DMS153 treated with DMSO at 0.1 percent for 48 hours (cell line): ENCODE measurements around the gene PPEF2.

Experiments
- DNase-seq: peaks from one replicate; lab custom pipeline; 2025; ENCODE audit not compliant: unreplicated experiment; lab: John Stamatoyannopoulos, UW

PPEF2 gene

GRCh38 chr4:75898536-75898935, 3.7 kb downstream of the PPEF2 start:
- no peak for DNase-seq

- peak; percentile 6 for DNase-seq
Measured at GRCh38 chr4:75895744-75896314, 6.4 kb downstream of the PPEF2 start.

GRCh38 chr4:75892508-75892907, 9.7 kb downstream of the PPEF2 start:
- no peak for DNase-seq

- no peak for DNase-seq
Measured at GRCh38 chr4:75891611-75892010, 10.6 kb downstream of the PPEF2 start.

DNA sequence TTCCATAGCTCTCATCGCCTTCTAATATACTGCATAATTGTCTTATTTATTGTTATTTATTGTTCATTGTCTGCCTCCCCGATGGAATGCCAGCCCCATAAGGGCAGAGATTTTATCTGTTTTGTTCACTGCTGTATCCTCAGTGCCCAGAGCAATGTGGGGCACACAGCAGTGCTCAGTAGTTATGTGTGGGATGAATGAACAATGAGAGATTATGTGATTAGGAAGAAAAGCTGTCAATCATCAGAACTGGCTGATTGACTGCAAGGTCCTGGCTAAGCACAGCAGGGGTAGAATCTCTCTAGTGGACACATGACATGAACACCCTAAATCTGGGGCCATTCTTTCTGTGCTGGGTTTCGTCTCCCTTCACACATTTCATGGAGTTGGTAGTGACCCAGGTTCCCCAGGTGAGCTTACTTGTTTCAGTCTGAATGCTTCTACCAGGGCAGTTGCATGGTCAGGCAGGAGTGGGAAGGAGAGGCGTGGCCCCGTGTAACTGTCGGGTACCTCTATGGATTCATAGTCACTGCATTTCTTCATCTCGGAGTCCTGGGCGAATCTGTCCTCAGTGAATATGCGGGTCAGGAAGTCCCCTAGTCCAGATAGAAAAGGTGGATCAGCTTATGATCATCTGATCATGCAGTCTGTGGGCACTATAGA, 12.6 kb downstream of the PPEF2 start:
- no peak for DNase-seq

DNA sequence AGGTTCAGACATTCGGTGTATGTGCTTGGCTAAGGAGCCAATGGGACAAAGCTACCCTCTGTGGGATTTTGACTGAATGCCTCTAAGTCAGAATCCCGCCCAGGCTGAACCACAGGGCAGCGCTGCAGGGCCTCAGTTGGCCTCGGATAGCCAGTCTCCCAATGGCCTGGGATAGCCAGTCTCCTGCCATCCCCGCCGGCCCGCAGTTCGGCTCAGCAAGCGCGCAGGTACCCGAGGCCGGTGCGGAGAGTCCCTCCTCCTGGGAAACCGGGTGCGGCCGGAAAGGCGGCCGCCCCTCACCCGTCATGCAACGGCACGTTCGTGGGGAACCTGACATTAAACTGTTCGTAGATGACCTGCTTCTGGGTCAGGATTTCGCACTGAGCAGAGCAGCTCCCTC, 16.1 kb downstream of the PPEF2 start:
- DNase-seq, result no peak

- no peak for DNase-seq
Measured at GRCh38 chr4:75881476-75881875, 20.8 kb downstream of the PPEF2 start.

DNA sequence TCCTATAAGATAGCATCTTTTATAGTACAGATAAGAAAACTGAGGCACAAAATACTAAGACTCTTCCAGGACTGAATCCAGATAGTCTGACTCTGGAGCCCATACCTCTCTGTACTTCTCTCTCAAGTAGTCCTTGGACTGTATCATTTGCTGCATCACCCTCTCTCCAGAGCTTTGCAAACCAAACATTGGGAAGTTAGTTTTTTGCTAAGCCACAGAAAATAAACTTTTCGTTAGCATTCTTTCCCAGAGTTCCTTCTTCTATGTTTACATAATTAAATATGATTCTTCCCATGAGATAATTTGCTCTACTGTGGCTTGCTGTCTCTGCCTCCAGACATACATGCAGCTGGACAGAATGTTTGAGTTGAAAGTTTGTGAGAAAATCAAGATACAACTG, 22.0 kb downstream of the PPEF2 start:
- DNase-seq, result no peak

- DNase-seq, result no peak
Measured at GRCh38 chr4:75878246-75878756, 24.0 kb downstream of the PPEF2 start.

DNA sequence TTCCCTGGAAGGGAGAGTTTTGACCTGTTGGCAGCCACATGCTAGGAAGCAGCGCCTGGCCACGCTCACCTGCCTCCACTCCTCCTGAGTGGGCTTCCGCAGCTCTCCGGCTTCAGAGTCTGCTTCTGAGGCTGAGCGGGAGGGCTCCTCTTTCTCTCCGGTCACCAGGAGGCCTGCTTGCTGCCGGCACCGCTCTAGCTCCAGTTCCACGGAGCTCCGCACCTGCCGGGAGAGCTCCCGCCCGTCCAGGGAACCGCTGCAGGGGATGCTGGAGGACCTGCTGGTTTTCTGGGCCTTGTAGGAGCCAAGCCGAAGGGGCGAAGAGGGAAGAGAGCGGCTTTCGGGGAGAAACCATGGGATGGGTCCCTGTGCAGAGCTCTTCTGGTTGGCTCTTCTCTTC, 26.0 kb downstream of the PPEF2 start:
- DNase-seq, result no peak

GRCh38 chr4:75869100-75869499, 33.2 kb downstream of the PPEF2 start:
- no peak for DNase-seq

- DNase-seq, result no peak
Measured at GRCh38 chr4:75867130-75867529, 35.1 kb downstream of the PPEF2 start.

DNA sequence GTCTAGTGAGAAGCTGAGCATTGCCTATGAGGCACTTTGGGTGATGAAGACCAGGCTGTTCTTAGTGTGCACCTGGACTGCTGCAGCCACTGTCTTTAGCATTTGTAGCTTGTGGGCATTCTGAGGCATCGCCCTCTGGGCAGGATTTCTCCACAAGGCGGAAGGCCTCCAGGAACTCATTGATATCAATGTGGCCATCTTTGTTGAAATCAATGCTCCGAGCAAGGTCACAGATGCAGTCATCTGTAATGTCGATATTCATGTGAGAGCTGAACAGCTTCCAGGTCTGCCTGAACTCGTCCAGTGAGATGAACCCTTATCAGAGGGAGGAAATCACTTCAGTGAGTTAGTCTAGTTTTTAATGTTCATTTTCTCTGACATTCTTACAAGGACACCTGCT, 41.6 kb downstream of the PPEF2 start:
- no peak for DNase-seq

DNA sequence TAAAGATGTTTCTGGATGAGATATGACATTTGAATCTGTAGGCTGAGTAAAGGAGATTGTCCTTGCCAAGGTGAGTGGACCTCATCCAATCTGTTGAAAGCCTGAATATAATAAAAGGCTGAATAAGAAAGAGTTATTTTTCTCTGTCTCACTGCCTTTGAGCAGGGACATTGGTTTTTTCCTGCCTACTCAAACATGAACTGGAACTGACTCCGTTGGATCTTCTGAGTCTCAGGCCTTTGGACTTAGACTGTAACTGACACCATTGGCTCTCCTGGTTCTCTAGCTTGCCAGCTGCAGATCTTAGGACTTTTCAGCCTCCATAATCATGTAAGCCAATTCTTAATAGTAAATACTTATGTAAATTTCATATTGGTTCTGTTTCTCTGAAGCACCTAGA, 43.5 kb downstream of the PPEF2 start:
- DNase-seq, result no peak

- DNase-seq, result no peak
Measured at GRCh38 chr4:75849461-75849860, 52.8 kb downstream of the PPEF2 start.

DNA sequence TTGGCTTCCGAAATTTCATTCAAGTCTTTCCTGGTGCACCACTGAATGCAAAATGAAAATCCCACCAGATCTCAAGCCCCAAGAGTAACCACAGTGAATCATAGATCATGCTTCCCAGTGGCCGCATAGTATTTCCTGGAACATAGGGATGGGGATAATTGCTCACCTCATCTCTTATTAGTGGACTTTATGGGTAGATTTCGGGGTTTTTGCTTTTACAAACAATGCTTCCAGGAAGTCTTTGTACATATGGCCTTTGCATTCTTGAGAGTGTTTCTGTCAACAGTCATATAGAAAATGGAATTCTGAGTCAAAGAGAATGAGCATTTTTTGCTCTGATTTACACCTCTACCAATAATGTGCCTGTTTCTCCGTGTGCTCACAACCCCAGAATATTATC, 53.4 kb downstream of the PPEF2 start:
- DNase-seq, result no peak

DNA sequence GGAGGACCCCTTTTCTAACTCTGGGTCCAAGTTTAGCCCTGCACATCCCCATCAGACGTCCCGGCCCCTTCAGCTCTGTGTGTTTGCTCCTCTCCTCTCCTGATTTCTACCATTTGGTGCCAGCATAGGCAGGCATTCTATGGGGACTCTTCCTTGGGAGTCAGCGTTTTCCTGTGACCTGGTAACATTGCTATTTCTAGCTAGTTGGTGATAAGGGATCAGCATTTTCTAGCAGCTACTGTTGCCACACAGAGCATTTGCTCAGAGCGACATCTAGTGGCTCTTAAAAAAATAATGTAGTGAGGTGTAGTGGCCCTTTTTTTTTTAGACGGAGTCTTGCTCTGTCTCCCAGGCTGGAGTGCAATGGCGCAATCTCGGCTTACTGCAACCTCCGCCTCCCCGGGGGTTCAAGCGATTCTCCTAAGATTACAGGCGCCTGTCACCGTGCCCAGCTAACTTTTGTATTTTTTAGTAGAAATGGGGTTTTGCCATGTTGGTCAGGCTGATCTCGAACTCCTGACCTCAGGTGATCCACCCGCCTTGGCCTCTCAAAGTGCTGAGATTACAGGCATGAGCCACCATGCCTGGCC, 54.0 kb downstream of the PPEF2 start:
- DNase-seq, result peak; percentile 74

- no peak for DNase-seq
Measured at GRCh38 chr4:75845992-75846391, 56.3 kb downstream of the PPEF2 start.

- no peak for DNase-seq
Measured at GRCh38 chr4:75844151-75844662, 58.0 kb downstream of the PPEF2 start.

DNA sequence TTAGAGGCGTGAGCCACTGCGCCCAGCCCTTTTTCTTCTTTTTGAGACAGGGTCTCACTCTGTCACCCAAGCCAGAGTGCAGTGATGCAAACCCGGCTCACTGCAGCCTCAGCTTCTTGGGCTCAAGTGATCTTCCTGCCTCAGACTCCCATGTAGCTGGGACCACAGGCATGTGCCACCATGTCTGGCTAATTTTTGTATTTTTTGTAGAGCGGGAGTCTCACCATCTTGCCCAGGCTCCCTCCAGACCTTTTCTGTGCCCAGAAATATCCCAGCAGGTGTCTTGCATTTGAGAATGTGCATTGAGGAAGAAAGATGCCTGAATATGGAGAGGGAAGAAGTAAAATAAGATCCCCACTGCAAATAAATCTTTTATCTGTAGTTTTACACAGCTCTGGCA, 58.7 kb downstream of the PPEF2 start:
- DNase-seq, result no peak

- DNase-seq, result peak; percentile 6
Measured at GRCh38 chr4:75841641-75842520, 60.4 kb downstream of the PPEF2 start.
